H1 (cell line): ENCODE data around the gene MLC1. TPM values are rescaled to one million over a fixed set of nuclear protein-coding genes. Genes with fewer than 3 reads are reported as not detected.

ENCODE experiments used
- CTCF ChIA-PET: fragments of 300-600 bp; sonication (Branson Sonifier 250); formaldehyde crosslinking; loops from one replicate; lab custom pipeline; 2021; ENCODE audit not compliant: partially characterized antibody; lab: Charles Lee
- POLR2A ChIA-PET: fragments of 300-600 bp; sonication (Branson Sonifier 250); formaldehyde crosslinking; loops from one replicate; lab custom pipeline; 2021; ENCODE audit warnings: inconsistent platforms; ENCODE audit not compliant: partially characterized antibody; lab: Charles Lee
- DNase-seq, 2 experiments: peaks; one replicate each; pipeline versions ENCODE4 v3.0.0 to v3.0.0-alpha.2; 2010 to 2022; ENCODE audit warnings: low spot score in 2 of 2, low read depth in 1 of 2, mixed read lengths in 1 of 2
- FAIRE-seq: peaks from 2 replicates; lab custom pipeline; 2011; peaks lifted over from hg19 to GRCh38; lab: Jason Lieb, UNC
- H2AFZ ChIP-seq: 2 replicates; pipeline ENCODE4 v1.8.1; 2012; ENCODE audit warnings: low read length, inconsistent platforms
- H2AK5ac ChIP-seq: 2 replicates; pipeline ENCODE4 v1.6.1; 2013; ENCODE audit warnings: low read depth, low read length
- H2BK120ac ChIP-seq: replicated peaks from 2 replicates; pipeline ENCODE3; 2013; ENCODE audit warnings: low read depth, low read length, inconsistent platforms
- H2BK12ac ChIP-seq: 2 replicates; pipeline ENCODE4 v1.6.1; 2013; ENCODE audit warnings: low read depth, low read length
- H2BK15ac ChIP-seq: 2 replicates; pipeline ENCODE4 v1.6.1; 2013; ENCODE audit warnings: low read length
- H2BK20ac ChIP-seq: 2 replicates; pipeline ENCODE4 v1.6.1; 2013; ENCODE audit warnings: low read length
- H2BK5ac ChIP-seq: 2 replicates; pipeline ENCODE4 v1.6.1; 2013; ENCODE audit warnings: low read depth, low read length
- H3K14ac ChIP-seq: 2 replicates; pipeline ENCODE4 v1.6.1; 2013; ENCODE audit warnings: inconsistent platforms; ENCODE audit not compliant: insufficient read length
- H3K18ac ChIP-seq: 2 replicates; pipeline ENCODE4 v1.6.1; 2013; ENCODE audit warnings: low read length; ENCODE audit errors: extremely low read depth
- H3K23ac ChIP-seq: 2 replicates; pipeline ENCODE4 v1.6.1; 2013; ENCODE audit warnings: inconsistent platforms; ENCODE audit not compliant: insufficient read length
- H3K23me2 ChIP-seq: 2 replicates; pipeline ENCODE4 v1.6.1; 2013; ENCODE audit warnings: low read depth, low read length
- H3K27ac ChIP-seq: 2 replicates; pipeline ENCODE4 v1.6.1; 2011; ENCODE audit warnings: low read depth, low read length, inconsistent platforms
- H3K27me3 ChIP-seq, 4 experiments: replicated peaks in 1 of 4; 1 replicate in 1 of 4; 2 replicates in 3 of 4; pipeline versions ENCODE4 v1.6.1 to v1.8.1; 2011 to 2013; ENCODE audit warnings: low read length in 3 of 4, mild to moderate bottlenecking in 3 of 4, inconsistent platforms in 2 of 4, mixed read lengths in 2 of 4, moderate library complexity in 1 of 4; ENCODE audit not compliant: control insufficient read depth in 3 of 4, insufficient read depth in 3 of 4; ENCODE audit errors: extremely low read depth in 1 of 4
- H3K36me3 ChIP-seq, 4 experiments: 2 replicates each; pipeline versions ENCODE4 v1.6.1 to v1.8.1; 2011 to 2013; ENCODE audit warnings: mild to moderate bottlenecking in 4 of 4, low read length in 3 of 4, moderate library complexity in 2 of 4, control low read depth in 1 of 4, inconsistent platforms in 1 of 4; ENCODE audit not compliant: insufficient read depth in 4 of 4, control insufficient read depth in 2 of 4
- H3K4ac ChIP-seq: replicated peaks from 2 replicates; pipeline ENCODE3; 2013; ENCODE audit warnings: low read length, low read depth, mixed read lengths, inconsistent platforms; ENCODE audit not compliant: insufficient read length
- H3K4me1 ChIP-seq, 4 experiments: replicated peaks in 1 of 4; 1 replicate in 1 of 4; 2 replicates in 3 of 4; pipeline versions ENCODE4 v1.6.1 to v1.8.1; 2011 to 2013; ENCODE audit warnings: low read length in 3 of 4, inconsistent platforms in 2 of 4, mixed read lengths in 1 of 4; ENCODE audit not compliant: insufficient read depth in 4 of 4, control insufficient read depth in 3 of 4
- H3K4me2 ChIP-seq, 2 experiments: 2 replicates each; pipeline versions ENCODE4 v1.6.1 to v1.8.1; 2011 to 2013; ENCODE audit warnings: low read depth in 2 of 2, low read length in 2 of 2, control low read depth in 1 of 2, inconsistent platforms in 1 of 2, mild to moderate bottlenecking in 1 of 2; ENCODE audit not compliant: insufficient read depth in 1 of 2
- H3K4me3 ChIP-seq, 4 experiments: fragments of 200-600, 300-600 bp in 1 of 4; sonication (generic), shearing (Covaris generic), sonication (Bioruptor Twin) in 1 of 4; 2 replicates each; pipeline versions ENCODE4 v1.5.1 to v1.8.1; 2011 to 2016; ENCODE audit warnings: low read length in 4 of 4, low read depth in 3 of 4, control low read depth in 2 of 4, inconsistent platforms in 2 of 4, mild to moderate bottlenecking in 2 of 4, mixed read lengths in 1 of 4, moderate library complexity in 1 of 4; ENCODE audit not compliant: insufficient read depth in 2 of 4; ENCODE audit errors: extremely low read depth in 1 of 4
- H3K56ac ChIP-seq: replicated peaks from 2 replicates; pipeline ENCODE3; 2013; ENCODE audit warnings: low read depth, mild to moderate bottlenecking, mixed read lengths, low read length, inconsistent platforms; ENCODE audit not compliant: insufficient read length
- H3K79me1 ChIP-seq: 2 replicates; pipeline ENCODE4 v1.6.1; 2013; ENCODE audit warnings: low read depth, low read length, control low read depth
- H3K79me2 ChIP-seq, 2 experiments: 2 replicates each; pipeline versions ENCODE4 v1.6.1 to v1.8.1; 2012 to 2013; ENCODE audit warnings: low read length in 2 of 2, mild to moderate bottlenecking in 2 of 2, inconsistent platforms in 1 of 2; ENCODE audit not compliant: insufficient read depth in 2 of 2, control insufficient read depth in 1 of 2
- H3K9ac ChIP-seq, 4 experiments: replicated peaks in 1 of 4; 1 replicate in 1 of 4; 2 replicates in 3 of 4; pipeline versions ENCODE4 v1.6.1 to v1.8.1; 2011 to 2013; ENCODE audit warnings: low read depth in 3 of 4, low read length in 3 of 4, control low read depth in 2 of 4, mild to moderate bottlenecking in 2 of 4, moderate library complexity in 2 of 4, inconsistent platforms in 1 of 4; ENCODE audit errors: extremely low read depth in 1 of 4
- H3K9me3 ChIP-seq, 2 experiments: 2 replicates each; pipeline versions ENCODE4 v1.6.1 to v1.8.1; 2012 to 2013; ENCODE audit warnings: mild to moderate bottlenecking in 2 of 2, moderate library complexity in 2 of 2, control low read depth in 1 of 2, inconsistent platforms in 1 of 2, low read depth in 1 of 2, low read length in 1 of 2, mixed read lengths in 1 of 2; ENCODE audit not compliant: insufficient read depth in 2 of 2
- H4K20me1 ChIP-seq, 2 experiments: replicated peaks in 1 of 2; 2 replicates each; pipeline versions ENCODE3 to v1.8.1; 2011 to 2013; ENCODE audit warnings: inconsistent platforms in 2 of 2, low read length in 2 of 2, mild to moderate bottlenecking in 1 of 2; ENCODE audit not compliant: insufficient read depth in 2 of 2, control insufficient read depth in 1 of 2
- H4K5ac ChIP-seq: 2 replicates; pipeline ENCODE4 v1.6.1; 2013; ENCODE audit warnings: low read length, low read depth, mixed read lengths, inconsistent platforms; ENCODE audit not compliant: insufficient read length
- H4K8ac ChIP-seq: 2 replicates; pipeline ENCODE4 v1.8.0; 2013; ENCODE audit warnings: mild to moderate bottlenecking, moderate library complexity, low read length, inconsistent platforms; ENCODE audit not compliant: insufficient read depth; ENCODE audit errors: extremely low read depth
- H4K91ac ChIP-seq: replicated peaks from 2 replicates; pipeline ENCODE3; 2013; ENCODE audit warnings: low read length, mixed read lengths, inconsistent platforms; ENCODE audit not compliant: insufficient read length
- BCL11A ChIP-seq, 2 experiments: IDR thresholded peaks; one replicate each; pipeline ENCODE4 v1.6.1; 2011; ENCODE audit warnings: low read depth in 2 of 2, low read length in 2 of 2, mild to moderate bottlenecking in 2 of 2
- EGR1 ChIP-seq: IDR thresholded peaks from 2 replicates; pipeline ENCODE4 v1.6.1; 2011; ENCODE audit warnings: low read depth, low read length, borderline replicate concordance
- FOSL1 ChIP-seq: IDR thresholded peaks from 2 replicates; pipeline ENCODE4 v1.6.1; 2011; ENCODE audit warnings: mild to moderate bottlenecking, low read depth, low read length, moderate library complexity; ENCODE audit not compliant: insufficient read depth
- SRF ChIP-seq: IDR thresholded peaks from 2 replicates; pipeline ENCODE4 v1.6.1; 2011; ENCODE audit warnings: mild to moderate bottlenecking, low read depth, low read length, moderate library complexity
- USF2 ChIP-seq: IDR thresholded peaks from 2 replicates; pipeline ENCODE4 v1.6.1; 2011; ENCODE audit warnings: low read length, improper control_type of control experiment
- WGBS, 2 experiments: shearing (Covaris generic) in 1 of 2; methylation state at CpG; one replicate each; pipeline versions ENCODE4 v1.1.6 to v1.1.7; 2013 to 2015; ENCODE audit warnings: low lambda C conversion rate in 2 of 2, mixed read lengths in 2 of 2, inconsistent platforms in 1 of 2, low coverage in 1 of 2, missing lambda C conversion rate in 1 of 2; ENCODE audit not compliant: insufficient replicate concordance in 2 of 2, insufficient coverage in 1 of 2, insufficient read length in 1 of 2; ENCODE audit errors: extremely low coverage in 1 of 2, missing lambda C conversion rate in 1 of 2; 5-methylcytosine and 5-hydroxymethylcytosine counted together
- polyA plus RNA-seq, 7 experiments: library from polyadenylated mRNA; depleted of rRNA in 3 of 7; stranded (reverse) in 5 of 7; unstranded in 2 of 7; fragments of >200 nt in 5 of 7; fragments of 200-250 nt in 2 of 7; gene quantifications; 1 replicate in 5 of 7; 2 replicates in 1 of 7; 4 replicates in 1 of 7; pipeline versions ENCODE4 v1.2.1 to v1.2.3, GENCODE V29; 2011 to 2013; ENCODE audit warnings: missing spikeins in 2 of 7, mixed read lengths in 2 of 7
- total RNA-seq: library from RNA; stranded (reverse); fragmentation: NEBNext Ultra II Directional; extraction: Animal tissue kit (Norgen Biotek cat#: 25700); gene quantifications from 2 replicates; pipeline ENCODE4 v1.2.1, GENCODE V29; 2021

Gene MLC1
- total and polyA plus RNA-seq, 2 of the 8 experiments (the other 6 are each of a cell fraction or from before 2014, with no cell fraction given) = 0.20 TPM; not detected in 1

GRCh38 chr22:50053861-50054260 is 31.4 kb downstream of the MLC1 start:
- Histone ChIP-seq H3K27me3 (peaks cover 8 to 16% (median 11%) of the 10 kb centered on the region in 4 experiments), H3K4me2 (no peak overlapping the region), H2BK5ac (no peak overlapping the region), H3K23me2 (peaks cover 9% of the 10 kb centered on the region; the same call in 1 of the 2 replicates), H3K79me2 (no peaks in the 10 kb centered on the region), H3K14ac (no peak overlapping the region), H4K20me1 (no peaks in the 10 kb centered on the region), H2AFZ (no peak overlapping the region), H3K36me3 (no peaks in the 10 kb centered on the region), H4K91ac (no peak overlapping the region), H3K9ac (no peak overlapping the region), H4K5ac (no peak overlapping the region), H3K4me3 (no peak overlapping the region), H3K4me1 (no peaks in the 10 kb centered on the region), H2BK15ac (no peak overlapping the region), H2BK20ac (no peak overlapping the region), H3K56ac (no peak overlapping the region), H3K18ac (no peak overlapping the region), H3K9me3 (0 out of 4 replicates have a peak, but pooled peaks cover 0 to 4% of the 10 kb centered on the region in 2 experiments), H3K79me1 (no peaks in the 10 kb centered on the region), H3K4ac (no peak overlapping the region), H2BK12ac (no peak overlapping the region), H2AK5ac (no peak overlapping the region), H3K23ac (no peak overlapping the region), H2BK120ac (no peak overlapping the region), H4K8ac (no peak overlapping the region), H3K27ac (no peak overlapping the region)
- CTCF ChIA-PET = interaction anchor here (1.4 to 1.6 kb wide), 2 partner anchors 71 to 118 kb away, joined by 3 read pairs; no protein-coding TSS in a partner anchor
- no peak for TF ChIP-seq EGR1
- TF ChIP-seq USF2 = no peak
- TF ChIP-seq BCL11A (IDR thresholded peaks at IDR 0.05; ENCODE audit: low read depth in 2 of 2, low read length in 2 of 2) = no peak
- TF ChIP-seq FOSL1 = no peak
- no peak for TF ChIP-seq SRF
- FAIRE-seq (no peak), DNase-seq (no peak)
- POLR2A ChIA-PET = no interaction called here
- WGBS, 2 experiments = 88% methylated on average over 16 of the region's 18 CpGs; no CpG with 5 or more reads in 1 of the 2 experiments
